Measurements from ENCODE around the gene TSPAN9.

The TSPAN9 gene

DNA sequence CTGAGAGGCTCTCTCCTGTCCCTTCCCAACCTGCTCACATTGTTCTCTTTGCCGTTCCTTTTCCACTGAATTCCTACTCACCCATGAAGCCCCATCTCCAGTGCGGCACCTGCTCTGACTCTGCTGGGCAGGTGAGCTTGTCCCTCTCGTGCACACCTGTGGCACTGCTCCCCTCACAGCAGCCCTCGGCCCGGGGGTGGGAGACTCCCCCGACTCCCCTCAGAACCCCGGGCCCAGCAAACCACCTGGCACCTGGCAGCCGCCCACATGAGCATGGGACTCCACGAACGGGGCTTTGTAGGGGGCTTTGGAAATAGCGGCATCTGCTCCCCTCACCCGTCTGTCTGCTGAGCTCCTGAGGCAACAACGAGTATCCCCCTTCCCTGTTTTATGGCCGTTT, 251.4 kb downstream of the TSPAN9 start:
- TF ChIP-seq POLR2AphosphoS5 (IDR thresholded peaks at IDR 0.05; ENCODE audit: low read depth, low read length) = no peak
- no peak for TF ChIP-seq REST (IDR thresholded peaks at IDR 0.05; ENCODE audit: insufficient read depth in 1 of 2, low read depth in 2 of 2, low read length in 2 of 2)
- TF ChIP-seq FOXP2 (optimal IDR thresholded peaks at IDR 0.05; ENCODE audit: borderline replicate concordance, extremely low read depth, extremely low read length, insufficient read depth) = no peak
- TF ChIP-seq TAF1 (IDR thresholded peaks at IDR 0.05; ENCODE audit: borderline replicate concordance, insufficient read depth, low read length) = no peak
- no peak for TF ChIP-seq SIN3A (IDR thresholded peaks at IDR 0.05; ENCODE audit: borderline replicate concordance, insufficient read depth, low read length)

- TF ChIP-seq SIN3A (IDR thresholded peaks at IDR 0.05; ENCODE audit: borderline replicate concordance, insufficient read depth, low read length) (no peak), REST (IDR thresholded peaks at IDR 0.05; ENCODE audit: insufficient read depth in 1 of 2, low read depth in 2 of 2, low read length in 2 of 2) (no peak), FOXP2 (optimal IDR thresholded peaks at IDR 0.05; ENCODE audit: borderline replicate concordance, extremely low read depth, extremely low read length, insufficient read depth) (no peak), POLR2AphosphoS5 (IDR thresholded peaks at IDR 0.05; ENCODE audit: low read depth, low read length) (no peak), TAF1 (IDR thresholded peaks at IDR 0.05; ENCODE audit: borderline replicate concordance, insufficient read depth, low read length) (no peak)
These were observed 252.2 kb downstream of the TSPAN9 start for GRCh38 chr12:3329361-3329760.

DNA sequence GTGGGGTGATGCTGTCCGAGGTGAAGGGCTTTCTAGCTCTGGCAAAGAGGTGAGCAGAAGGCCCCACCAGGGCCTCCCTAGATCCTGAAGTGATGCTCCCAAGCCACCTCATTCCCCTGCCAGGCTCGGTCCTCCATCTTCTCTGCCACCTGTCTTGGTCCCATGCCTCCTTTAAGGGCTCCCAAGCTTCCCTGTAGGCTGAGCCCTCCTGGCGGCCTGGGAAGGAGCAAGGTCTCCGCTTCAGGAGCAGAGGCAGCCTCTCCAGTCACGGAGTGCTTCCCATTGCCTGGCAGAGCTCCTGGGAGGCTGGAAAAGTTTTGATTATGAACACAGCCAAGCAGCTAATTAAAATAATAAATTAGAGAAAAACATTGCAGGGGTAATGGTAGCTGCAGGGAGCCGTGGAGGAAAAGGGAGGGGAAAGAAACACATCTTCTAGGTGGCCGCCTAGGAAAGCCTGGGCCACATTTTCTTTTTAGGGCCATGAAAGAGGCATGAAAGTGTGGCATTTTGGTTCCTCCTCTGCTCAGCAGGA, 253.9 kb downstream of the TSPAN9 start:
- no peak for TF ChIP-seq TAF1 (IDR thresholded peaks at IDR 0.05; ENCODE audit: borderline replicate concordance, insufficient read depth, low read length)
- no peak for TF ChIP-seq FOXP2 (optimal IDR thresholded peaks at IDR 0.05; ENCODE audit: borderline replicate concordance, extremely low read depth, extremely low read length, insufficient read depth)
- no peak for TF ChIP-seq REST (IDR thresholded peaks at IDR 0.05; ENCODE audit: insufficient read depth in 1 of 2, low read depth in 2 of 2, low read length in 2 of 2)
- no peak for TF ChIP-seq POLR2AphosphoS5 (IDR thresholded peaks at IDR 0.05; ENCODE audit: low read depth, low read length)
- TF ChIP-seq SIN3A (IDR thresholded peaks at IDR 0.05; ENCODE audit: borderline replicate concordance, insufficient read depth, low read length) = no peak

DNA sequence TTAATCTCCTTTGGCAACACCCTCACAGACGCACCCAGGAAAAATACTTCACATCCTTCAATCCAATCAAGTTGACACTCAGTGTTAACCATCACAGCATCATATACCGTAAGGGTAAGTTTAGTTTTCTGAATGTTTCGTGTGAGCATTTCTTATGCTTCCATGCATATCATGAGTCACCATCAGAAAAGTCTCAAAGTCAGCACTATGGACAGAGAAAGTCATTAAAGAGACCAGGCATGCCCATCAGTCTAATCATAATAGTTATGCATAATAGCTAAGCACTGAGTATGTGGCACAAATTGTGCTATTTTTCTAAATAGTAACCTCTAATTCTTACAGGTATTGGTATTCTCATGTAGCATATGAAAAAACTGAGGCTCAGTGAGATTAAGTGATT, 255.0 kb downstream of the TSPAN9 start:
- no peak for TF ChIP-seq POLR2AphosphoS5 (IDR thresholded peaks at IDR 0.05; ENCODE audit: low read depth, low read length)
- peak; percentile 54 to 86; a peak in 3 of 4 replicates for TF ChIP-seq REST (IDR thresholded peaks at IDR 0.05; ENCODE audit: insufficient read depth in 1 of 2, low read depth in 2 of 2, low read length in 2 of 2)

GRCh38 chr12:3333583-3333982, 256.4 kb downstream of the TSPAN9 start:
- TF ChIP-seq FOXP2 (optimal IDR thresholded peaks at IDR 0.05; ENCODE audit: borderline replicate concordance, extremely low read depth, extremely low read length, insufficient read depth) (no peak), TAF1 (IDR thresholded peaks at IDR 0.05; ENCODE audit: borderline replicate concordance, insufficient read depth, low read length) (no peak), POLR2AphosphoS5 (IDR thresholded peaks at IDR 0.05; ENCODE audit: low read depth, low read length) (no peak), SIN3A (IDR thresholded peaks at IDR 0.05; ENCODE audit: borderline replicate concordance, insufficient read depth, low read length) (no peak), REST (IDR thresholded peaks at IDR 0.05; ENCODE audit: insufficient read depth in 1 of 2, low read depth in 2 of 2, low read length in 2 of 2) (no peak)
